Lung microvascular endothelial cell (primary cell): Measurements from ENCODE around the gene TMEM86B. TPM values are rescaled to one million over a fixed set of nuclear protein-coding genes. Genes with fewer than 3 reads are reported as not detected.
A peak's percentile ranks its signal among the peaks of the same experiment; 100 is the strongest.

ENCODE experiments used
- DNase-seq, 2 donors: peaks; one replicate each; pipeline versions ENCODE4 v3.0.0 to v3.0.0-alpha.2; 2010; ENCODE audit warnings: low read depth in 2 of 2
- total RNA-seq: library from RNA; depleted of rRNA; stranded (reverse); fragments of >200 nt; gene quantifications from 2 replicates; pipeline ENCODE4 v1.2.1, GENCODE V29; 2014

The TMEM86B gene
- total RNA-seq, 1 donor from 2014 or later: 0.99 TPM

- peak; percentile 66 to 76 for DNase-seq
Measured at GRCh38 chr19:55178781-55179599, 49.6 kb downstream of the TMEM86B start.

Other genes with a start within 250 kb of the TMEM86B start
- not detected in 2 replicates for gene GP6, start 190.5 kb downstream of the TMEM86B start, total RNA-seq
- gene RDH13, start 165.6 kb downstream of the TMEM86B start, total RNA-seq: 10.2 and 19.0 TPM in 2 replicates
- 9.9 and 12.0 TPM in 2 replicates for gene EPS8L1, start 152.9 kb downstream of the TMEM86B start, total RNA-seq
- 18.1 and 25.8 TPM in 2 replicates for gene PPP1R12C, start 111.1 kb downstream of the TMEM86B start, total RNA-seq
- 1.7 TPM in 1 of 2 replicates, not detected in the other for gene TNNT1, start 79.6 kb downstream of the TMEM86B start, total RNA-seq
- not detected in 2 replicates for gene TNNI3, start 71.0 kb downstream of the TMEM86B start, total RNA-seq
- 0.22 and 0.40 TPM in 2 replicates for gene DNAAF3, start 62.1 kb downstream of the TMEM86B start, total RNA-seq
- gene SYT5, start 48.5 kb downstream of the TMEM86B start, total RNA-seq: not detected in 2 replicates
- under 0.01 TPM in 2 replicates for gene PTPRH, start 19.3 kb downstream of the TMEM86B start, total RNA-seq
- 16.1 and 24.8 TPM in 2 replicates for gene PPP6R1, start 30.3 kb upstream of the TMEM86B start, total RNA-seq
- gene HSPBP1, start 51.3 kb upstream of the TMEM86B start, total RNA-seq: 17.2 and 19.0 TPM in 2 replicates
- gene BRSK1, start 55.2 kb upstream of the TMEM86B start, total RNA-seq: under 0.01 and 1.2 TPM in 2 replicates
- not detected in 2 replicates for gene TMEM150B, start 96.6 kb upstream of the TMEM86B start, total RNA-seq
- gene KMT5C, start 111.1 kb upstream of the TMEM86B start, total RNA-seq: 2.2 and 3.0 TPM in 2 replicates
- not detected in 2 replicates for gene COX6B2, start 126.0 kb upstream of the TMEM86B start, total RNA-seq
- not detected in 2 replicates for gene GARIN5B, start 134.5 kb upstream of the TMEM86B start, total RNA-seq
- under 0.01 TPM in 1 of 2 replicates, not detected in the other for gene IL11, start 141.7 kb upstream of the TMEM86B start, total RNA-seq
- gene TMEM190, start 148.1 kb upstream of the TMEM86B start, total RNA-seq: not detected in 2 replicates
- gene TMEM238, start 155.5 kb upstream of the TMEM86B start, total RNA-seq: 0.22 and 0.40 TPM in 2 replicates
- 118 and 119 TPM in 2 replicates for gene RPL28, start 157.2 kb upstream of the TMEM86B start, total RNA-seq
- 44.4 and 76.5 TPM in 2 replicates for gene UBE2S, start 179.0 kb upstream of the TMEM86B start, total RNA-seq
- gene SHISA7, start 214.5 kb upstream of the TMEM86B start, total RNA-seq: not detected in 2 replicates
- 60.7 and 61.9 TPM in 2 replicates for gene ISOC2, start 232.9 kb upstream of the TMEM86B start, total RNA-seq
- not detected in 2 replicates for gene C19orf85, start 236.0 kb upstream of the TMEM86B start, total RNA-seq
- 0.65 and 0.79 TPM in 2 replicates for gene ZNF628, start 247.9 kb upstream of the TMEM86B start, total RNA-seq